Skeletal muscle tissue (tissue), 4 donors: ENCODE data around the gene TGIF2LX. TPM values are rescaled to one million over a fixed set of nuclear protein-coding genes. Genes with fewer than 3 reads are reported as not detected.
"Not testable (repeated sequence)": the region's sequence is repeated elsewhere in the genome, so short reads cannot be mapped to it uniquely, and the experiment has no call there.

Source experiments
- H3K27ac ChIP-seq: one replicate; pipeline ENCODE4 v1.7.0; 2013; ENCODE audit warnings: mild to moderate bottlenecking, low read depth, low read length, inconsistent platforms
- H3K27me3 ChIP-seq, 3 donors: one replicate each; pipeline ENCODE4 v1.7.0; 2013; ENCODE audit warnings: low read length in 3 of 3; ENCODE audit not compliant: control insufficient read depth in 3 of 3, insufficient read depth in 3 of 3
- H3K36me3 ChIP-seq, 3 donors: one replicate each; pipeline ENCODE4 v1.7.0; 2013; ENCODE audit warnings: low read length in 3 of 3; ENCODE audit not compliant: control insufficient read depth in 3 of 3, insufficient read depth in 3 of 3
- H3K4me1 ChIP-seq, 3 donors: one replicate each; pipeline ENCODE4 v1.7.0; 2013; ENCODE audit warnings: low read length in 3 of 3, mild to moderate bottlenecking in 3 of 3; ENCODE audit not compliant: control insufficient read depth in 3 of 3, insufficient read depth in 3 of 3
- H3K4me3 ChIP-seq, 3 donors: one replicate each; pipeline ENCODE4 v1.7.0; 2013; ENCODE audit warnings: low read length in 3 of 3
- H3K9ac ChIP-seq, 3 donors: one replicate each; pipeline ENCODE4 v1.7.0; 2013; ENCODE audit warnings: low read length in 3 of 3, mild to moderate bottlenecking in 3 of 3, moderate library complexity in 2 of 3, low read depth in 1 of 3
- H3K9me3 ChIP-seq, 3 donors: one replicate each; pipeline ENCODE4 v1.7.0; 2013; ENCODE audit warnings: low read length in 3 of 3; ENCODE audit not compliant: control insufficient read depth in 3 of 3
- total RNA-seq: library from RNA; depleted of rRNA; stranded (reverse); fragments of >200 nt; gene quantifications from one replicate; pipeline ENCODE4 v1.2.3, GENCODE V29; 2014
- donor health status: Osteomylitis.

TGIF2LX gene
- not detected for total RNA-seq

- not testable (repeated sequence) for H3K4me1 ChIP-seq, H3K9ac ChIP-seq, H3K4me3 ChIP-seq, H3K9me3 ChIP-seq, H3K27ac ChIP-seq, H3K36me3 ChIP-seq, H3K27me3 ChIP-seq
These were observed at the start of gene TGIF2LX for GRCh38 chrX:89921665-89922064. Gene TGIF2LX, plus strand, starts transcription at chrX:89921908. Its CDS starts 178 bp downstream, at chrX:89922086.

GRCh38 chrX:89922338-89922934 is 728 bp downstream of the TGIF2LX start:
- not testable (repeated sequence) for H3K4me3 ChIP-seq, H3K9ac ChIP-seq, H3K27me3 ChIP-seq

GRCh38 chrX:89943077-89943476 is 21.4 kb downstream of the TGIF2LX start:
- not testable (repeated sequence) for H3K9me3 ChIP-seq, H3K4me1 ChIP-seq

More at GRCh38 chrX:89922338-89922934, 728 bp downstream of the TGIF2LX start:
- not testable (repeated sequence) for H3K27ac ChIP-seq, H3K36me3 ChIP-seq, H3K4me1 ChIP-seq, H3K9me3 ChIP-seq

GRCh38 chrX:89965588-89965987 is 43.9 kb downstream of the TGIF2LX start:
- H3K36me3 ChIP-seq, H3K4me3 ChIP-seq, H3K27ac ChIP-seq, H3K9ac ChIP-seq, H3K27me3 ChIP-seq, H3K9me3 ChIP-seq, H3K4me1 ChIP-seq: not testable (repeated sequence)

More at GRCh38 chrX:89943077-89943476, 21.4 kb downstream of the TGIF2LX start:
- not testable (repeated sequence) for H3K9ac ChIP-seq, H3K36me3 ChIP-seq, H3K4me3 ChIP-seq, H3K27me3 ChIP-seq, H3K27ac ChIP-seq
